ENCODE measurements around the gene EPB41L3.

The EPB41L3 gene

DNA sequence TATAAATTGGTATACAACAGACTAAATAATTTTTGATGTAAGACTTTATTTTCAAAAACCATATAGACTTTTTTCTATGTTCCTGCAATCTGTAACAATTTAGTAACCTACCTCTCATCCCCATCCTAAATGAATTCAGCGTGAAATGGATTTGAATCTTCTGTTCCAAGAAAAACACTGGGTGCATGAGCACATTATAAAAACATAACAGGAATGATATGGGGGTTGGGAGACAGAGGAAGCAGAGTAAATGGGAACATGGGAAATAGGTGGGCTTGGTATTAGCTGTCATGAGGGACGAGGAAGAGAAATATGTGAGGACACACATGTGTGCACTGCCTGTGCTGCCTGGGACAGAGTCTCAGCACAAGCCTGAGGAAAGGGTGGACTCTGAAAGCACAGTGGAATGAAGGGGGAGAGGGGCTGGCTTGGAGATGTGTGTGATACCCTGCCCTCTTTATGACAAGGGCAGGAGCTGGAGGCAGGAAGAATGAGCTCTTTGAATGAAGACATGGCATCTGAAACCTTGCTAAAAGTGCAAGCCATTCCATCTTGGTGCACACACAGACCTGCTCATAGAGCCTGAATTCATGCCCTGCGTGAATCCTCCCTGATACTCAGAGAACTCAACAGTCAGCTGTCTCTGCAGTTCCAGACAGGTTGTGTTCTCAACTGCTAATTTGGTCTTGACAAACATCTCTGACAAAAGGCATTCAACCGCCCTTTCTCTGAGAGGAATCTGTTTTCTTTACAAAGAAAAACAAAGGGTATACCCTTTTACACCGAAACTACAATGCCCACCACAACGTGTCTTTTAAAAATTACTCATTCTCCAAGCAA, 66.6 kb downstream of the EPB41L3 start:
- TF ChIP-seq EZH2phosphoT487 (IDR thresholded peaks at IDR 0.05; ENCODE audit: low read depth), result no peak
- no peak for TF ChIP-seq CTCF (IDR thresholded peaks at IDR 0.05; ENCODE audit: low read depth, low read length)
- Histone ChIP-seq H2AFZ (ENCODE audit: low read depth, low read length) (no peak overlapping the region), H3K9me3 (ENCODE audit: insufficient read depth, low read length) (no peaks in the 10 kb centered on the region)

GRCh38 chr18:5475267-5475666, 68.5 kb downstream of the EPB41L3 start:
- H3K4me3 ChIP-seq (ENCODE audit: low read length), result no peak overlapping the region
- H3K4me2 ChIP-seq (ENCODE audit: low read length), result no peak overlapping the region
- no peaks in the 10 kb centered on the region for H3K4me1 ChIP-seq (ENCODE audit: low read length)
- H3K9me3 ChIP-seq (ENCODE audit: insufficient read depth, low read length), result no peaks in the 10 kb centered on the region
- no peaks in the 10 kb centered on the region for H3K79me2 ChIP-seq (ENCODE audit: low read length)
- no peak overlapping the region for H3K27ac ChIP-seq (ENCODE audit: low read length)
- H3K27me3 ChIP-seq (ENCODE audit: low read depth, low read length), result no peaks in the 10 kb centered on the region
- no peak overlapping the region for H2AFZ ChIP-seq (ENCODE audit: low read depth, low read length)
- no peaks in the 10 kb centered on the region for H3K36me3 ChIP-seq (replicated peaks; ENCODE audit: low read depth, low read length)
- TF ChIP-seq EZH2phosphoT487 (IDR thresholded peaks at IDR 0.05; ENCODE audit: low read depth), result no peak
- TF ChIP-seq CTCF (IDR thresholded peaks at IDR 0.05; ENCODE audit: low read depth, low read length), result no peak
- no peak overlapping the region for H3K9ac ChIP-seq (ENCODE audit: low read length)
- no peaks in the 10 kb centered on the region for H4K20me1 ChIP-seq (ENCODE audit: insufficient read depth, low read length)

More for the DNA sequence above, 66.6 kb downstream of the EPB41L3 start:
- H3K27me3 ChIP-seq (ENCODE audit: low read depth, low read length), result no peaks in the 10 kb centered on the region
- H4K20me1 ChIP-seq (ENCODE audit: insufficient read depth, low read length), result no peaks in the 10 kb centered on the region
- no peaks in the 10 kb centered on the region for H3K4me1 ChIP-seq (ENCODE audit: low read length)
- no peak overlapping the region for H3K9ac ChIP-seq (ENCODE audit: low read length)
- H3K4me2 ChIP-seq (ENCODE audit: low read length), result no peak overlapping the region
- H3K27ac ChIP-seq (ENCODE audit: low read length), result no peak overlapping the region
- H3K4me3 ChIP-seq (ENCODE audit: low read length), result no peak overlapping the region
- no peaks in the 10 kb centered on the region for H3K79me2 ChIP-seq (ENCODE audit: low read length)
- no peaks in the 10 kb centered on the region for H3K36me3 ChIP-seq (replicated peaks; ENCODE audit: low read depth, low read length)

GRCh38 chr18:5469340-5469739, 74.5 kb downstream of the EPB41L3 start:
- H3K9me3 ChIP-seq (ENCODE audit: insufficient read depth, low read length), result no peaks in the 10 kb centered on the region
- no peaks in the 10 kb centered on the region for H3K79me2 ChIP-seq (ENCODE audit: low read length)
- H4K20me1 ChIP-seq (ENCODE audit: insufficient read depth, low read length), result no peaks in the 10 kb centered on the region
- no peaks in the 10 kb centered on the region for H3K27me3 ChIP-seq (ENCODE audit: low read depth, low read length)
- H2AFZ ChIP-seq (ENCODE audit: low read depth, low read length), result no peak overlapping the region
- TF ChIP-seq CTCF (IDR thresholded peaks at IDR 0.05; ENCODE audit: low read depth, low read length), result no peak
- TF ChIP-seq EZH2phosphoT487 (IDR thresholded peaks at IDR 0.05; ENCODE audit: low read depth), result no peak
- H3K4me3 ChIP-seq (ENCODE audit: low read length), result no peak overlapping the region
- no peak overlapping the region for H3K4me2 ChIP-seq (ENCODE audit: low read length)
- H3K4me1 ChIP-seq (ENCODE audit: low read length), result no peaks in the 10 kb centered on the region
- H3K27ac ChIP-seq (ENCODE audit: low read length), result no peak overlapping the region
- H3K36me3 ChIP-seq (replicated peaks; ENCODE audit: low read depth, low read length), result no peaks in the 10 kb centered on the region
- H3K9ac ChIP-seq (ENCODE audit: low read length), result no peak overlapping the region

GRCh38 chr18:5468394-5468793, 75.4 kb downstream of the EPB41L3 start:
- H3K27ac ChIP-seq (ENCODE audit: low read length), result no peak overlapping the region
- H3K36me3 ChIP-seq (replicated peaks; ENCODE audit: low read depth, low read length), result no peaks in the 10 kb centered on the region
- H3K9me3 ChIP-seq (ENCODE audit: insufficient read depth, low read length), result no peaks in the 10 kb centered on the region
- H3K4me1 ChIP-seq (ENCODE audit: low read length), result no peaks in the 10 kb centered on the region
- no peak overlapping the region for H3K4me2 ChIP-seq (ENCODE audit: low read length)
- no peaks in the 10 kb centered on the region for H3K27me3 ChIP-seq (ENCODE audit: low read depth, low read length)
- H3K79me2 ChIP-seq (ENCODE audit: low read length), result no peaks in the 10 kb centered on the region
- TF ChIP-seq CTCF (IDR thresholded peaks at IDR 0.05; ENCODE audit: low read depth, low read length) (no peak), EZH2phosphoT487 (IDR thresholded peaks at IDR 0.05; ENCODE audit: low read depth) (no peak)
- no peak overlapping the region for H3K4me3 ChIP-seq (ENCODE audit: low read length)
- no peak overlapping the region for H2AFZ ChIP-seq (ENCODE audit: low read depth, low read length)
- no peaks in the 10 kb centered on the region for H4K20me1 ChIP-seq (ENCODE audit: insufficient read depth, low read length)
- H3K9ac ChIP-seq (ENCODE audit: low read length), result no peak overlapping the region

Measured in OCI-LY3 (cell line).